ENCODE data around the gene MED22. TPM values are rescaled to one million over a fixed set of nuclear protein-coding genes. Genes with fewer than 3 reads are reported as not detected.

Gene MED22
- total and polyA plus RNA-seq, 10 donors = 13.3 to 33.7 (median 28.3) TPM

- peak; percentile 100 for DNase-seq
- TF ChIP-seq POLR2AphosphoS5 (IDR thresholded peaks at IDR 0.05) = peak; percentile 81 to 90 (median 89)
- TF ChIP-seq POLR2A (IDR thresholded peaks at IDR 0.05) = peak in 2 of 3 donors; percentile 22 to 65
- TF ChIP-seq CTCF (IDR thresholded peaks at IDR 0.05 in 8 of 11, conservative IDR thresholded peaks at IDR 0.05 in 3 of 11) = peak in 6 of 11 experiments; percentile 5 to 53 (median 34)
- Histone ChIP-seq H3K4me3 (peak within 1 kb of the TSS; percentile 56 to 99 (median 92)), H3K27me3 (replicated peaks in 1 of 7) (no peaks in the 10 kb centered on the region), H3K9me3 (no peaks in the 10 kb centered on the region), H3K4me1 (peaks cover 36 to 64% (median 50%) of the 10 kb centered on the region in 6 donors), H3K36me3 (peaks cover 0 to 26% (median 5%) of the 10 kb centered on the region in 6 donors), H3K27ac (peak within 1 kb of the TSS; percentile 97 to 99 (median 99))
- WGBS, 5 donors = 0 to 5% (median 1%) methylated on average over 8 to 120 of the region's 120 CpGs
- intact Hi-C loops (cut with DNase I; ENCODE audit: low total_unique reads) = no loop called here
Measured at GRCh38 chr9:133375724-133376654, 28.1 kb upstream of the MED22 start, which contains the start of the genes STKLD1 and SURF4. STKLD1 (plus strand) TSS chr9:133376366; CDS start chr9:133376474, 108 bp downstream. SURF4 (minus strand) TSS chr9:133376060; CDS start chr9:133375969, 91 bp downstream.

DNA sequence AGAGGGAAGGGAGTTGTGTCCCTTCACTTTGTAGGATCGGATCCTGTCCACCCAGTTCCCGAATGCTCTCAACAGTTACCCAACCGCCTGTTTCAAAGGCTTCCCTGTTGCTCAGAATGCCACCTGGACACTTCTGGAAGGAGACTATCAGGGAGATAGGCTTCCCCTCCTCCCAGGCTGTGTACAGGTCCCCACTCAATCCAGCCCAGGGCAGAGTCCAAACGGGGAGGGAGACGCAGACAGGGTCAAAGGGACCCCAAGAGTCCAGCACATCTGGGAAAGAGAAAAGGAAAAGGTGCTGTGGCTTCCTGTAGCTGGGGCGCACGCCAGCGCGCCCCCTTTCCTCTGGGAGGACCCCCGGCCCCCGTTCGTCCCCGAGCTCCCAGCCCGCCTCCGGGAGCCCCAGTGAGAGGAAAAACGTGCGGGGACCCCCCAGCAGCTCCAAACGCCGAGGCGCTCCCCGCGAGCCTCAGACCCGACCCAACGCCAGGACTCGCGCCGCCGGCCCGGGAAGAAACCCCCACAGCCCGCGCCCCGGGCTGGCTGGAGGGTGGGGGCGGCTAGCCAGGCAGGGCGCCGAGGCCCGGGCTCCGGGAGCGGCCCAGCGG is 27.3 kb upstream of the MED22 start:
- Histone ChIP-seq H3K36me3 (peaks cover 0 to 33% (median 5%) of the 10 kb centered on the region in 6 donors), H3K4me1 (peaks cover 42 to 72% (median 58%) of the 10 kb centered on the region in 6 donors), H3K27ac (peak overlapping the region; percentile 97 to 99 (median 99)), H3K27me3 (replicated peaks in 1 of 7) (no peaks in the 10 kb centered on the region), H3K9me3 (no peaks in the 10 kb centered on the region), H3K4me3 (peak overlapping the region; percentile 56 to 99 (median 92))
- WGBS, 5 donors = 0 to 1% (median 0%) methylated on average over 6 to 39 of the region's 39 CpGs
- intact Hi-C loops (cut with DNase I; ENCODE audit: low total_unique reads) = no loop called here
- no peak for TF ChIP-seq POLR2A (IDR thresholded peaks at IDR 0.05)
- DNase-seq = no peak

DNA sequence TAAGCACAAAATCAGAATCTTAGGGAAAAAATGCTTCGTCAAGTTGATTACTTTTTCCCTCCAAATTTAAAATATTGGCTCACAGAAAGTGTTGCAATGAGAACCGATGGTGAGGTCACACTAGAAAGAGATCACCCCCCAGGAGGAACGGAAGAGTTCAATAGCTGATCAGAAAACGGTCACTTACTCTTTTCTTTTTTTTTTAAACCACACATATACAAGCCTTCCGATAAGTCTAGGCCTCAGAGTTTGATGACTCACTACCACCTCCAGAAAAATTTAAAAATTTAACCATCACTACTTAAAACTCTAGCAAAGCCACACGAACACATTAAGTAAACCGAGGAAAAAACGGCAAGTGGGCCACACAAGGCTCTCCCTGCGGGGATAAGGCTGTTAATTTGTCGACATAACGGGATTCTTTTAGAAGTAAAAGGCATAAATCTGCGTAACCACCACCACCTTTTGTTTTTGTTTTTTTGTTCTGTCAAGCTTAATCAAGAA is 26.7 kb upstream of the MED22 start:
- Histone ChIP-seq H3K4me1 (peaks cover 47 to 77% (median 63%) of the 10 kb centered on the region in 6 donors), H3K27me3 (replicated peaks in 1 of 7) (no peaks in the 10 kb centered on the region), H3K27ac (peak overlapping the region in 7 of 8 donors; percentile 97 to 99 (median 99)), H3K4me3 (peak overlapping the region; percentile 56 to 99 (median 92)), H3K9me3 (no peaks in the 10 kb centered on the region), H3K36me3 (peaks cover 0 to 39% (median 5%) of the 10 kb centered on the region in 6 donors)
- intact Hi-C loops (cut with DNase I; ENCODE audit: low total_unique reads) = no loop called here
- 10 to 18% (median 13%) methylated on average over 12 of the region's 12 CpGs for WGBS, 5 donors
- no peak for DNase-seq
- TF ChIP-seq POLR2A (IDR thresholded peaks at IDR 0.05) (no peak), POLR2AphosphoS5 (IDR thresholded peaks at IDR 0.05) (no peak), CTCF (IDR thresholded peaks at IDR 0.05 in 8 of 11, conservative IDR thresholded peaks at IDR 0.05 in 3 of 11) (no peak)

GRCh38 chr9:133372144-133372543 is 24.2 kb upstream of the MED22 start:
- WGBS, 5 donors = 66 to 87% (median 82%) methylated on average over 7 of the region's 7 CpGs
- TF ChIP-seq CTCF (IDR thresholded peaks at IDR 0.05 in 8 of 11, conservative IDR thresholded peaks at IDR 0.05 in 3 of 11) = no peak
- TF ChIP-seq POLR2AphosphoS5 (IDR thresholded peaks at IDR 0.05) = no peak
- no peak for TF ChIP-seq POLR2A (IDR thresholded peaks at IDR 0.05)
- peak overlapping the region in 7 of 8 donors; percentile 14 to 85 (median 77) for H3K27ac ChIP-seq
- peak overlapping the region in 1 of 8 donors; percentile 47 for H3K4me3 ChIP-seq
- no peak for DNase-seq
- H3K27me3 ChIP-seq (replicated peaks in 1 of 7) = no peaks in the 10 kb centered on the region
- no peaks in the 10 kb centered on the region for H3K9me3 ChIP-seq
- intact Hi-C loops (cut with DNase I; ENCODE audit: low total_unique reads) = no loop called here
- peaks cover 0 to 64% (median 10%) of the 10 kb centered on the region in 6 donors for H3K36me3 ChIP-seq
- peaks cover 63 to 93% (median 88%) of the 10 kb centered on the region in 6 donors for H3K4me1 ChIP-seq

All from spleen (tissue), 11 donors.